ENCODE data around the gene PARM1.

GRCh38 chr4:75002381-75002780 is 69.5 kb downstream of the PARM1 start:
- no peak for TF ChIP-seq CEBPB (IDR thresholded peaks at IDR 0.05)
- TF ChIP-seq EP300 (IDR thresholded peaks at IDR 0.05; ENCODE audit: borderline replicate concordance): no peak
- no peak for TF ChIP-seq YY1 (IDR thresholded peaks at IDR 0.05; ENCODE audit: low read depth)
- TF ChIP-seq REST (IDR thresholded peaks at IDR 0.05; ENCODE audit: low read depth): no peak
- no peak for TF ChIP-seq USF1 (IDR thresholded peaks at IDR 0.05)
